OCI-LY1 (cell line): Measurements from ENCODE around the gene PDZD7.

Experiments
- H2AFZ ChIP-seq: fragments of 200-600 bp; sonication (generic), shearing (Covaris generic); 2 replicates; pipeline ENCODE4 v1.6.0; 2014; ENCODE audit warnings: antibody characterized with exemption, mild to moderate bottlenecking, low read length
- H3F3A ChIP-seq: fragments of 200-600 bp; sonication (generic), shearing (Covaris generic); 2 replicates; pipeline ENCODE4 v1.6.0; 2014; ENCODE audit warnings: mild to moderate bottlenecking, antibody characterized with exemption, low read length, moderate library complexity; ENCODE audit not compliant: insufficient read depth
- H3K27ac ChIP-seq: fragments of 200-600 bp; sonication (generic); 2 replicates; pipeline ENCODE4 v1.5.1; 2014; ENCODE audit warnings: low read length, mixed run types, mild to moderate bottlenecking, low read depth; ENCODE audit not compliant: poor library complexity, severe bottlenecking
- H3K27me3 ChIP-seq: fragments of 200-600 bp; sonication (generic); 2 replicates; pipeline ENCODE4 v1.6.0; 2014; ENCODE audit warnings: antibody characterized with exemption, mild to moderate bottlenecking, low read length, moderate library complexity; ENCODE audit not compliant: insufficient read depth
- H3K36me3 ChIP-seq: fragments of 200-600 bp; sonication (generic); 2 replicates; pipeline ENCODE4 v1.6.1; 2014; ENCODE audit warnings: mild to moderate bottlenecking, antibody characterized with exemption, low read length, moderate library complexity, mixed read lengths; ENCODE audit not compliant: insufficient read depth
- H3K4me1 ChIP-seq: fragments of 200-600 bp; sonication (generic); 2 replicates; pipeline ENCODE4 v1.5.1; 2014; ENCODE audit warnings: mild to moderate bottlenecking, low read length, moderate library complexity; ENCODE audit not compliant: insufficient read depth, severe bottlenecking
- H3K4me2 ChIP-seq: fragments of 200-600 bp; sonication (generic), shearing (Covaris generic); 2 replicates; pipeline ENCODE4 v1.6.1; 2014; ENCODE audit warnings: low read length
- H3K4me3 ChIP-seq: fragments of 200-600 bp; sonication (generic); 2 replicates; pipeline ENCODE4 v1.5.1; 2014; ENCODE audit warnings: low read length, low read depth, mild to moderate bottlenecking, mixed read lengths; ENCODE audit not compliant: poor library complexity, severe bottlenecking
- H3K79me2 ChIP-seq: fragments of 200-600 bp; shearing (Covaris generic); 2 replicates; pipeline ENCODE4 v1.6.1; 2016; ENCODE audit warnings: mixed run types, low read length, mixed read lengths; ENCODE audit not compliant: insufficient read depth
- H3K9ac ChIP-seq: fragments of 200-600 bp; sonication (generic), shearing (Covaris generic); 2 replicates; pipeline ENCODE4 v1.6.1; 2014; ENCODE audit warnings: mild to moderate bottlenecking, low read length, mixed read lengths
- H3K9me2 ChIP-seq: fragments of 200-600 bp; sonication (generic), shearing (Covaris generic); 2 replicates; pipeline ENCODE4 v1.6.1; 2014; ENCODE audit warnings: low read depth, mild to moderate bottlenecking, low read length, mixed read lengths
- H3K9me3 ChIP-seq: fragments of 200-600 bp; shearing (Covaris generic); 2 replicates; pipeline ENCODE4 v1.6.1; 2014; ENCODE audit warnings: low read length, mixed read lengths
- H4K20me1 ChIP-seq: fragments of 200-600 bp; sonication (generic), shearing (Covaris generic); 2 replicates; pipeline ENCODE4 v1.6.0; 2016; ENCODE audit warnings: mild to moderate bottlenecking, low read length; ENCODE audit not compliant: insufficient read depth
- EZH2 ChIP-seq: fragments of 200-600 bp; sonication (generic), shearing (Covaris generic); IDR thresholded peaks from 2 replicates; pipeline ENCODE4 v1.8.0; 2017; ENCODE audit warnings: borderline replicate concordance, mixed run types, mild to moderate bottlenecking, antibody characterized with exemption, low read length, moderate library complexity, mixed read lengths
- TF ChIP-seq, protein P1 (sequence below): fragments of 200-600 bp; sonication (generic), shearing (Covaris generic); IDR thresholded peaks from 2 replicates; pipeline ENCODE4 v1.5.1; 2017; ENCODE audit warnings: mild to moderate bottlenecking, antibody characterized with exemption, low read length, moderate library complexity, mixed read lengths

PDZD7 gene

DNA sequence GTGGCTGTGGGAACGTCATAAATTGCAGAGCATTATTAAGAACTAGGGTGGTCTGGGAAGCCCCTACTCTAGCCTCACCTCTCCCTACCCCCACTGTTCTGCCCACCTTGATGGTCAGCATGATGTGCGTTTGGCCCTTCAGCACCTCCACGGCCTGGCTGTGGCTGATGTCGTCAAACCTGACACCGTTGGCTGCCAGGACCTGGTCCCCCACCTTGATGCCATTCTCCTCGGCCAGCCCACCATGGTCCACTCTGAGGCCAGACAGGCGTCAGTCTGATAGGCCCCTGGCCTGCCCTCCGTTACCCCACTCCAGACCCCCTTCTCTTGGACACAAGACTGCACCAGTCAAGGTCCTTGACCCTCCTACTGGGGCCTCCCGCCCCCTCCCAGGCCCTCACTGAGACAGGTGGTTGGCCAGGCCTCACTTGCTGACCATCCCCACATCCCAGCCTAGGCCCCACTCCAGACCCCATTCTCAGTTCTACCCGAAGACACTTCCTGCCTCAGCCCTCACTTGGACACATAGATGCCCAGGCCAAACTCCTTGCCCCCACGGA, 9.2 kb downstream of the PDZD7 start:
- H3K4me2 ChIP-seq: no peak overlapping the region

GRCh38 chr10:101021239-101021638, 9.7 kb downstream of the PDZD7 start:
- Histone ChIP-seq H3K79me2 (no peaks in the 10 kb centered on the region), H3K9ac (no peak overlapping the region), H2AFZ (no peak overlapping the region), H3K4me2 (no peak overlapping the region), H3K4me1 (no peaks in the 10 kb centered on the region), H3K9me2 (no peaks in the 10 kb centered on the region), H3K9me3 (no peaks in the 10 kb centered on the region), H3F3A (no peaks in the 10 kb centered on the region), H3K27me3 (no peaks in the 10 kb centered on the region), H4K20me1 (no peaks in the 10 kb centered on the region), H3K4me3 (no peak overlapping the region), H3K27ac (no peak overlapping the region), H3K36me3 (no peaks in the 10 kb centered on the region)
- TF ChIP-seq, protein P1, sequence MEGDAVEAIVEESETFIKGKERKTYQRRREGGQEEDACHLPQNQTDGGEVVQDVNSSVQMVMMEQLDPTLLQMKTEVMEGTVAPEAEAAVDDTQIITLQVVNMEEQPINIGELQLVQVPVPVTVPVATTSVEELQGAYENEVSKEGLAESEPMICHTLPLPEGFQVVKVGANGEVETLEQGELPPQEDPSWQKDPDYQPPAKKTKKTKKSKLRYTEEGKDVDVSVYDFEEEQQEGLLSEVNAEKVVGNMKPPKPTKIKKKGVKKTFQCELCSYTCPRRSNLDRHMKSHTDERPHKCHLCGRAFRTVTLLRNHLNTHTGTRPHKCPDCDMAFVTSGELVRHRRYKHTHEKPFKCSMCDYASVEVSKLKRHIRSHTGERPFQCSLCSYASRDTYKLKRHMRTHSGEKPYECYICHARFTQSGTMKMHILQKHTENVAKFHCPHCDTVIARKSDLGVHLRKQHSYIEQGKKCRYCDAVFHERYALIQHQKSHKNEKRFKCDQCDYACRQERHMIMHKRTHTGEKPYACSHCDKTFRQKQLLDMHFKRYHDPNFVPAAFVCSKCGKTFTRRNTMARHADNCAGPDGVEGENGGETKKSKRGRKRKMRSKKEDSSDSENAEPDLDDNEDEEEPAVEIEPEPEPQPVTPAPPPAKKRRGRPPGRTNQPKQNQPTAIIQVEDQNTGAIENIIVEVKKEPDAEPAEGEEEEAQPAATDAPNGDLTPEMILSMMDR: no peak
- TF ChIP-seq EZH2: no peak

More for the DNA sequence above, 9.2 kb downstream of the PDZD7 start:
- no peak overlapping the region for H3K9ac ChIP-seq
- no peaks in the 10 kb centered on the region for H3K36me3 ChIP-seq
- no peaks in the 10 kb centered on the region for H3F3A ChIP-seq
- H3K9me2 ChIP-seq: no peaks in the 10 kb centered on the region
- no peak overlapping the region for H3K4me3 ChIP-seq
- no peaks in the 10 kb centered on the region for H4K20me1 ChIP-seq
- H2AFZ ChIP-seq: no peak overlapping the region
- H3K4me1 ChIP-seq: no peaks in the 10 kb centered on the region
- no peak overlapping the region for H3K27ac ChIP-seq
- no peaks in the 10 kb centered on the region for H3K9me3 ChIP-seq
- TF ChIP-seq, protein P1: no peak
- no peak for TF ChIP-seq EZH2
- no peaks in the 10 kb centered on the region for H3K27me3 ChIP-seq
- no peaks in the 10 kb centered on the region for H3K79me2 ChIP-seq

- H3K36me3 ChIP-seq: no peaks in the 10 kb centered on the region
- no peaks in the 10 kb centered on the region for H4K20me1 ChIP-seq
- H3F3A ChIP-seq: no peaks in the 10 kb centered on the region
- no peaks in the 10 kb centered on the region for H3K27me3 ChIP-seq
- H2AFZ ChIP-seq: no peak overlapping the region
- no peaks in the 10 kb centered on the region for H3K4me1 ChIP-seq
- H3K9ac ChIP-seq: no peak overlapping the region
- H3K9me2 ChIP-seq: no peaks in the 10 kb centered on the region
- no peak overlapping the region for H3K27ac ChIP-seq
- no peak for TF ChIP-seq EZH2
- TF ChIP-seq, protein P1: no peak
- H3K9me3 ChIP-seq: no peaks in the 10 kb centered on the region
- no peak overlapping the region for H3K4me3 ChIP-seq
- H3K79me2 ChIP-seq: no peaks in the 10 kb centered on the region
- no peak overlapping the region for H3K4me2 ChIP-seq
Observed at GRCh38 chr10:101020427-101021075, 10.4 kb downstream of the PDZD7 start.
